ENCODE measurements around the gene BTBD8. TPM values are rescaled to one million over a fixed set of nuclear protein-coding genes. Genes with fewer than 3 reads are reported as not detected.

Gene BTBD8
- total RNA-seq, 1 experiment from 2014 or later: 2.8 TPM

DNA sequence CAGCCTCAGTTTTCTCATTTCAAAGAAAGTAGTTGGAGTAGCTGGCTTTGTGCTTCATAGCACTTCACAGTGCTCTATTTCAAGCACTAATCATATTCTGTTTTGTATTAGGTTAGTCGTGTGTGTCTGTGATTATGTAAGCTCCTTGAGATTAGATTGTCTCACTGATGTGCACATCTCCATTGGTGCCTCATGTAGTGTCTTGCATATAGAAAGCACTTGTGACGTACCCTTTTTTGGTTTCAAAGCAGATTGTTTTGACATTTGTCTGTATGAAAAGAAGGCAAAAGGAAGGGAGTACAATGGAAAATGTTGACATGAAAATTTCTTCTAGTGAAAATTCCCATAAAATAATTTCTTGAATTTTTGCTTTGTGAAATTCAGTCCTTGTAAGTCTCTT is 13.9 kb downstream of the BTBD8 start (continued):
- TF ChIP-seq, protein P1, sequence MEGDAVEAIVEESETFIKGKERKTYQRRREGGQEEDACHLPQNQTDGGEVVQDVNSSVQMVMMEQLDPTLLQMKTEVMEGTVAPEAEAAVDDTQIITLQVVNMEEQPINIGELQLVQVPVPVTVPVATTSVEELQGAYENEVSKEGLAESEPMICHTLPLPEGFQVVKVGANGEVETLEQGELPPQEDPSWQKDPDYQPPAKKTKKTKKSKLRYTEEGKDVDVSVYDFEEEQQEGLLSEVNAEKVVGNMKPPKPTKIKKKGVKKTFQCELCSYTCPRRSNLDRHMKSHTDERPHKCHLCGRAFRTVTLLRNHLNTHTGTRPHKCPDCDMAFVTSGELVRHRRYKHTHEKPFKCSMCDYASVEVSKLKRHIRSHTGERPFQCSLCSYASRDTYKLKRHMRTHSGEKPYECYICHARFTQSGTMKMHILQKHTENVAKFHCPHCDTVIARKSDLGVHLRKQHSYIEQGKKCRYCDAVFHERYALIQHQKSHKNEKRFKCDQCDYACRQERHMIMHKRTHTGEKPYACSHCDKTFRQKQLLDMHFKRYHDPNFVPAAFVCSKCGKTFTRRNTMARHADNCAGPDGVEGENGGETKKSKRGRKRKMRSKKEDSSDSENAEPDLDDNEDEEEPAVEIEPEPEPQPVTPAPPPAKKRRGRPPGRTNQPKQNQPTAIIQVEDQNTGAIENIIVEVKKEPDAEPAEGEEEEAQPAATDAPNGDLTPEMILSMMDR (IDR thresholded peaks at IDR 0.05 in 2 of 3, conservative IDR thresholded peaks at IDR 0.05 in 1 of 3; ENCODE audit: borderline replicate concordance in 1 of 3, insufficient read depth in 1 of 3, low read depth in 2 of 3, low read length in 2 of 3): no peak

DNA sequence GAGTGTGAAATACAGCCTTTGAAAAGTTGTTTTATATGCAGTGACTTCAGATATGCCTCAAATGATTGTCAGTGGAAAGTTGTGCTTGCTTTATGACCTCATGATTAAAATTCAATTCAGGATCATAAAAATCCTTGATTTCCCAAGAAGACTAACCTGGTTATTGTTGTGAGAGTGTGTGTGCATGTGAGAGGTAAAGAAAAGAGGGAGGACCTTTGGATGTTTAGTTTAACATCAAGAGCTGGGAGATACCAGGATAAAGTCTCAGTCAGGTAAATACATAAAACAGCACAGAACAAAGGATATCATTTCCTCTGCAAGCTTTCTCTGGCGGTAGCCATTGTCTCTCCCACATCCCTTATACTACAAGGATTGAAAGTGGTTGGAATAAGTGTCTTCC is 14.4 kb downstream of the BTBD8 start:
- TF ChIP-seq, protein P2, sequence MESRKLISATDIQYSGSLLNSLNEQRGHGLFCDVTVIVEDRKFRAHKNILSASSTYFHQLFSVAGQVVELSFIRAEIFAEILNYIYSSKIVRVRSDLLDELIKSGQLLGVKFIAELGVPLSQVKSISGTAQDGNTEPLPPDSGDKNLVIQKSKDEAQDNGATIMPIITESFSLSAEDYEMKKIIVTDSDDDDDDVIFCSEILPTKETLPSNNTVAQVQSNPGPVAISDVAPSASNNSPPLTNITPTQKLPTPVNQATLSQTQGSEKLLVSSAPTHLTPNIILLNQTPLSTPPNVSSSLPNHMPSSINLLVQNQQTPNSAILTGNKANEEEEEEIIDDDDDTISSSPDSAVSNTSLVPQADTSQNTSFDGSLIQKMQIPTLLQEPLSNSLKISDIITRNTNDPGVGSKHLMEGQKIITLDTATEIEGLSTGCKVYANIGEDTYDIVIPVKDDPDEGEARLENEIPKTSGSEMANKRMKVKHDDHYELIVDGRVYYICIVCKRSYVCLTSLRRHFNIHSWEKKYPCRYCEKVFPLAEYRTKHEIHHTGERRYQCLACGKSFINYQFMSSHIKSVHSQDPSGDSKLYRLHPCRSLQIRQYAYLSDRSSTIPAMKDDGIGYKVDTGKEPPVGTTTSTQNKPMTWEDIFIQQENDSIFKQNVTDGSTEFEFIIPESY (IDR thresholded peaks at IDR 0.05; ENCODE audit: extremely low read depth, insufficient replicate concordance, low read length): no peak
- TF ChIP-seq JUND (IDR thresholded peaks at IDR 0.05) (no peak), POLR2A (IDR thresholded peaks at IDR 0.05; ENCODE audit: borderline replicate concordance, extremely low read depth, insufficient read depth, insufficient read length) (no peak), EZH2 (IDR thresholded peaks at IDR 0.05) (no peak), CBX3 (IDR thresholded peaks at IDR 0.05; ENCODE audit: low read depth) (no peak), ZNF274 (IDR thresholded peaks at IDR 0.05; ENCODE audit: low read depth, low read length) (no peak), EGR1 (IDR thresholded peaks at IDR 0.05; ENCODE audit: low read depth) (no peak), EZH2phosphoT487 (IDR thresholded peaks at IDR 0.05; ENCODE audit: borderline replicate concordance) (no peak), CEBPB (IDR thresholded peaks at IDR 0.05; ENCODE audit: low read depth) (no peak), ELF1 (IDR thresholded peaks at IDR 0.05; ENCODE audit: borderline replicate concordance, low read depth) (no peak), YY1 (IDR thresholded peaks at IDR 0.05; ENCODE audit: extremely low read depth, insufficient replicate concordance, low read depth, low read length) (no peak), TCF7L2 (IDR thresholded peaks at IDR 0.05; ENCODE audit: borderline replicate concordance, extremely low read depth, insufficient read depth, insufficient read length) (no peak), RAD21 (IDR thresholded peaks at IDR 0.05; ENCODE audit: low read depth) (no peak)
- TF ChIP-seq, protein P3, sequence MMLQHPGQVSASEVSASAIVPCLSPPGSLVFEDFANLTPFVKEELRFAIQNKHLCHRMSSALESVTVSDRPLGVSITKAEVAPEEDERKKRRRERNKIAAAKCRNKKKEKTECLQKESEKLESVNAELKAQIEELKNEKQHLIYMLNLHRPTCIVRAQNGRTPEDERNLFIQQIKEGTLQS (IDR thresholded peaks at IDR 0.05): no peak
- TF ChIP-seq, protein P1 (IDR thresholded peaks at IDR 0.05 in 2 of 3, conservative IDR thresholded peaks at IDR 0.05 in 1 of 3; ENCODE audit: borderline replicate concordance in 1 of 3, insufficient read depth in 1 of 3, low read depth in 2 of 3, low read length in 2 of 3): no peak
- TF ChIP-seq, protein P4, sequence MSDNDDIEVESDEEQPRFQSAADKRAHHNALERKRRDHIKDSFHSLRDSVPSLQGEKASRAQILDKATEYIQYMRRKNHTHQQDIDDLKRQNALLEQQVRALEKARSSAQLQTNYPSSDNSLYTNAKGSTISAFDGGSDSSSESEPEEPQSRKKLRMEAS (IDR thresholded peaks at IDR 0.05): no peak
- ChIA-PET RAD21 (ENCODE audit: low non-redundant PET in 1 of 2, low total read pairs in 2 of 2, uncharacterized antibody in 2 of 2, unreplicated experiment in 2 of 2) (no interaction called here), CTCF (no interaction called here), POLR2A (no interaction called here)
- H4K20me1 ChIP-seq (ENCODE audit: insufficient read depth): no peaks in the 10 kb centered on the region
- intact Hi-C loops (cut with micrococcal nuclease): no loop called here
- no peaks in the 10 kb centered on the region for H3K9me2 ChIP-seq (ENCODE audit: insufficient read depth)
- no peak for DNase-seq (ENCODE audit: low read depth, low spot score)
- H2AFZ ChIP-seq (ENCODE audit: low read depth, low read length, poor library complexity, severe bottlenecking): no peak overlapping the region
- no peaks in the 10 kb centered on the region for H3K36me3 ChIP-seq (ENCODE audit: control insufficient read depth in 1 of 2, insufficient read depth in 2 of 2, low read length in 2 of 2)
- H3K79me2 ChIP-seq (ENCODE audit: insufficient read depth, low read length): no peaks in the 10 kb centered on the region
- no peaks in the 10 kb centered on the region for H3K9me3 ChIP-seq (ENCODE audit: control insufficient read depth in 1 of 2, insufficient read depth in 1 of 2, low read depth in 1 of 2, low read length in 2 of 2)
- H3K27me3 ChIP-seq (ENCODE audit: insufficient read depth, low read length): no peaks in the 10 kb centered on the region
- H3K4me2 ChIP-seq (ENCODE audit: low read length): no peak overlapping the region
- no peak overlapping the region for H3K4me3 ChIP-seq (replicated peaks in 1 of 2; ENCODE audit: low read depth in 1 of 2, low read length in 2 of 2)
- ATAC-seq: no peak
- BruUV-seq (replicated peaks): no TSS peak
- no peaks in the 10 kb centered on the region for H3K4me1 ChIP-seq (ENCODE audit: control insufficient read depth in 1 of 2, insufficient read depth in 2 of 2, low read length in 2 of 2)
- H3K9ac ChIP-seq (ENCODE audit: low read length): no peak overlapping the region
- no peak overlapping the region for H3K27ac ChIP-seq (ENCODE audit: low read depth, low read length)

Measured in HCT116 (cell line).